ENCODE measurements around the gene TMEM239.
"Not testable (repeated sequence)": the region's sequence is repeated elsewhere in the genome, so short reads cannot be mapped to it uniquely, and the experiment has no call there.

Gene TMEM239

DNA sequence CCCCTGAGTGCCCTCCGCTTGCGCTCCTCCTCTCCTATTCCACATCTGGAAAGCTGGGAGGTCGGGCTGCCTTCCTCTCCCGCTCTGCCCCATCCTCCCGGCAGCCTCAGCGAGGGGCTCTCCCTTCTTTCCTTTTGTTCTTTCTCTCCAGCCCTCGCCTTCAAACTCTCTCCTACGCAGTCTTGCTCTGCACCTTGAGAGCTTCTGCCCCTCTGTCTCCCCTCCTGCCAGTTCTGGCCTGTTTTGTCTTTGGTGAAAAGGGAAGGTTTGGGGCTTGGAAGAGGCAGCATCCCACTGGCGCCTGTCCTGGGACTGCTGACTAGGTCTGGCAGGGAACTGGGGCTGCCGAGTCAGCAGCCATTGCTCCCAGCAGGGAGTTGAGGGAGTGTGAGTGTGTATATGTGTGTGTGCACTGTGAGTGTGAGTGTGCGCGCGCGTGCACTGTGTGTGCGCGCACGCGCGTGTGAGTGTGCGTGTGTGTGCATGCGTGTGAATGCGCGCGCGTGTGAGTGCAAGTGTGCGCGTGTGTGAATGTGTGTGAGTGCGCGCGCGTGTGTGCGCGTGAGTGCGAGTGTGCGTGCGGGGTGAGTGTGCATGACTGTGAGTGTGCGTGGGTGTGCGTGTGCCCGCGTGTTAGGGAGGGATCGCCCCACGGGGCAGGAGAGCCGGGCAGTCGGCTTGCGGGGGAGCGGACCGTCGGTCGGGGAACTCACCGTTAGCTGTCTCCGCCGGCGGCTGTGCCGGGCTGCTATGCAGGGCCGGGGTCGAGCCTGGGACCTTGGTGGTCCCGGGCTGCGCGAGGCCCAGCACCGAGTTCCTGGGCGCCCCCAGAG lies 16.3 kb upstream of the TMEM239 start:
- no peak for FAIRE-seq

DNA sequence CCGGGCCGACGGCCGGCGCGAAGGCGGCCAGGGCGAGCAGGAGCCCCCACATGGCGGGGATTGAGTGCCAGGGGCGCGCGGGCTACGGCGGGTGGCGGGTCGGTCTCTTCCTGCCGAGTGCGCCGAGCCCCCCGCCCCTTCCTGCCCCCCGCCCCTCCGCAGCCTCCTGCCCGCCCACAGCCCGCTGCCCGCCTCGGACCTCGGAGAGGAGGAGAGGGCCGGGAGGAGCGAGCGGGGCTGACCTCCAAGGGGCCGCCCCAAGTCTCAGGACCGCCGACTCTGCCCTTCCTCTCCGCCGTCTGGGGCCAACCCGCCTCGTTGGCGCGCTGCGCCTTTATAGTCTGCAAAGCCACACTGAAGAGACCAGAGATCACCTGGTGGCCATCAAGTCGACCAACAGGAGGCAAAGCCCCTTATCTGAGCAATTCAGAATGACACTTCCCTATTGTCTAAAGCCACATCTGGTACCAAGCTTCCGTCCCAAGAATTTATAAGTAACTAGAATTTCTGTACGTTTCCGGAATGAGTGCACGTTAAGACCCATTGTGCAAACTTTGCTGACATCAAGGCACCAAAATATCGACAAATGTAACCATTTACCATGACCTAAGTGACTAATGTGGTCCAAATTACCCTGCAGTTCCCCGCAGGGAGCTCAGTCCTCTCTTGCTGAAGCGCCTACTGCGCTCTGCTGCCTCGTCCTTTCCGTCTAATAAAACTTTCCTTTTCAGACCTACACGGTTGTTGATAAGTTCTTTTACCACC lies 15.5 kb upstream of the TMEM239 start, which contains the start of gene CPXM1:
Gene CPXM1 (minus strand): TSS at position 107 of the 765 bp plus-strand sequence. CDS start 55 bp downstream, at position 52.
- FAIRE-seq, result no peak

DNA sequence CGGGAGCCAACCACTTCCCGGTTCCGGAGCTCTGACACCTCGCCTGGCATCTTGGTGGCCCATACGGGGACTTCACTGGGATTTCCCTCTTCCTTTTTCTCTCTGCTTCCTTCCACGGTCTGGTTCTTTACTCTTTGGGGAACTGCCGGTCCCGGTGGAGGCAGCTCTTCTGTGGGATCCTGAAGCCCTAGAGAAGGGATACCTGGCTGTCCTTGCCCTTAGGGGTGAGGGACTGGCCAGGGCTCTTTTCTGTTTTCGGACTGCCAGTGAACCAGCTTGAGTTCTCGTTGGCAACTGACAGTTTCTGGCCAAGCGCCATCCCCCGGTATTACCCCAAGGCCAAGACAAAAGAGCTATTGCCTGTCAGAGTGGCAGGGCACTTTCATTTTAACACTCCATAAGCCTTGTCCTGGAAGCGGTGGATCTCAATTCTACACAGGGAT lies 14.9 kb upstream of the TMEM239 start:
- FAIRE-seq, result no peak

DNA sequence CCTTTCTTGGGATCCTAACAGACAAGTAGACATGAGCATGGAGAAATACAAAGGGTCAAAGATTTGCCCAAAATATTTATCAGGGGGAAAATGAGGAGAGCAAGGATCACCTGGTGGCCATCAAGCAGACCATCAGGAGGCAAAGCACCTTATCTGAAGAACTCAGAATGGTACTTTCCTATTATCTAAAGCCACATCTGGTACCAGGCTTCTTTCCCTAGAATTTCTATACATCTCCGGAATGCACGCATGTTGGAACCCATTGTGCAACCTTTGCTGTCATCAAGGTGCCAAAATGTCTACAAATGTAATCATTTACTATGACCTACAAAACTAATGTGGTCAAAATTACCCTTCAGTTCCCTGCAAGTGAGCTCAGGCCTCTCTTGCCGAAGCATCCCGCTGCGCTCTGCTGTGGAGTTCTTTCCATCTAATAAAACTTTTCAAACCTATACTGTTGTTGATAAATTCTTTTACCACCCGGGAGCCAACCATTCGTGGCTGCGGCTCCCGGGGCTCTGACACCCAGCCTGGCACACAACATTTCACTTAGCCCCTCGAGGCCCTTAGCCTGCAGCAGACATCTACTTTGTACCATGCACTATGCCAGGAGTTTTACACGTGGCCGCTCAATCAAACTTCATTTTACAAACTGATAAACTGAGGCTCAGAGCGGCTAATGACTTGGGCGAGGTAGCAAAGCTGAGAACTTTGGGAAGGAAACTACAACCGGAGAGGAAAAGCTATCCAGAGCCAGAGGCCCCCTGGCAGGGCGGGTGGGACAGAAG lies 11.9 kb upstream of the TMEM239 start:
- FAIRE-seq, result no peak

DNA sequence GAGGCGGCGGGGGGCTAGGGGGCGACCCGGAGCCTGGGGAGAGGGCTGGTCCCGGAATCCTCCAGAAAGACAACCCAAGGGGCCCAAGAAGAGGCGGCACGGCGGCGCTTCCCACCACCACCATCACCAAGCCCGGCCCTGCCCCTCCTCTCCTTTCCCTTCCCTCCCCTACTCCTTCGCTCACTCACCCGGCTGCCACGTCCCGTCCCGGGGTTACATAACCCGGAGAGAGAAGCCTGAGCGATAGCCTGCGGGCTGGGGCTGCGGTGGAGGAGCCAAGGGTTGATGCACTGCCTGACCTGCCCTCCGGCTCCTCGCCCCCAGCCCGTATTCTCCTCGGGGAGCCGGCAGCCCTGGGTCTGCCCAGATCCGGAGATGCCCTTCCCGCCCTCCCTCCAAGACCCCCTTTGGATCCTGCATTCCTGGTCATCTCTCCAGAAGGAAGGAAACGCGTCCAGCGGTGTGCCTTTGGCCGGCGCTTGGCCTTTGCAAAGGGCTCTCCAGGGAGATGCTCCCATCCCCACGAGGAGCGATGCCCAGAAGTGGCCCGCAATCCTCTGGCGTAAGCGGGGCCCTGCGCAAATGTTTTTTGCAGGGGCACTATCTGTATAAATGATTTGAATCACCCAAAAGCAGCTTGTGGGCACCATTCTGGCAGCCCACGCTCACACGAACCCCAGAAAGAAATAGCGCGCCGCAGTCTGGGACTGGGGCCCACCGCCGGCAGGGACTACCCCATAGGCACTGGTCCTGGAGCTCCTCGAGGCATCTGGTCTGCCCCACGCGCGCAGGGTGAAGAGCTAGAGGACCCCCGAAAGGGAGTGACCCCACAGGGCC lies 11.1 kb upstream of the TMEM239 start:
- FAIRE-seq, result no peak

DNA sequence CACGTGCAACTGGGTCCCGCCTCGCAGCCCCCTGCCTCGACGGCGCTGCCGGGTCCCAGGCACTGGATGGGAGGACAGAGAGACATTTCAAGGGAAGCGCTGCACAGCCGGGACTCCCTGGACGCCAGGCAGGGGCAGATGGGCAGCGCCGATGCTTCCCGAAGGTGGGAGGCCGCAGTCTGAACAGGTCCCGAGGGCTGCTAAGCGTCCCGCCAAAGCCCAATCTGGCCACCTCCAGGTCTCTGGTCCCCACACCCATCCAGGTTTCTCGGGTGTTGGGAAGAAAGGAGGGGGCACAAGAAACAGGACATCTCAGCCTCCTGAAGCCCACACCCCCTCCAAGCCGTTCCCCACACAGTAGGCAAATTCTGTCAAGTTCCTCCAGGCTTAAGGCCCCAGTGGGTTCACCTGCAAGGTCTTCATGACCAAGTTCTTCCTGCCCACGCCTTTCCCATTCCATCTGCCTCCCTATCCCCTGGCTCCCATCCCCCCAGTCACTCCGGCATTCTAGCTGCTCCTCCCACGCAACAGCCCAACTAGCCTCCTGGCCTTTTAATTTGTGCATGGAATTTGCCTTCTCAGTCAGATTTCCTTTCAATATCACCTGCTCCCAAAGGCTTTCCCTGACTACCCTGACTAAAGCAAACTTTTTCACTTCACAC lies 10.3 kb upstream of the TMEM239 start:
- no peak for FAIRE-seq

DNA sequence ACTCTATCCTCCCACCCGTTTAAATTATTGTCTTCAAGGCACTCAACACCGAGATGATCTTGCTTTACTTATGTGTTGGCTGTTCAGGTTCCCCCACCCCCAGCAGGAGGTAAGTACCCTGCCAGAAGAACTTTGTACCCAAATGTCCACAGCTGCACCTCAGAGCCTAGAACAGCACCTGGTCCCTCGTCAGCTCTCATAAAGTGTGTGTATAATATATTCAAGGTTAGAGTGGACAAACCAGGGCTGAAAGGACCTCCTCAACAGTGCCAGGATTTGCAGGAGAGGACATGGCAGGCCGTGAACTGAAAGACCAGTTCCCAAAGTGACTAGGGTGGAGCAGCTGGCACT lies 9.8 kb upstream of the TMEM239 start:
- FAIRE-seq, result no peak

DNA sequence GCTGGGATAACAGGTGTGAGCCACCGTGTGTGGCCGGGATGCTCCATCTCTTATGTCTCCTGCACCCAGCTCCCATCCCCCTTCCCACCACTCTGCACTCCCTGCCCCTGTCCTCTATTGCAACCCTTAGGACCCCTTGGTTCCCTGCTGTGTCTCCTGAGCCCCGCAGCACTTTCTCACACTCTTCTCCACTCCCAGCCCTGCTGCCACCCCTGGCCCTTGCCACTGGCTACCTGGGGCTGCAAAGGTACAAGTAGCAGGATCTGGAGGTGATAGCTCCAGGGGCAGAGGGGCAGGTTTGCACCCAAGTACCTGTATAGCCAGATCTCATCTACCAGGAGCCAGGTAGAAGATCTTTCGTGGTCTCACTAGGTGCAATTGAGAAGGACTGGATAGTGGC lies 9.1 kb upstream of the TMEM239 start:
- no peak for FAIRE-seq

DNA sequence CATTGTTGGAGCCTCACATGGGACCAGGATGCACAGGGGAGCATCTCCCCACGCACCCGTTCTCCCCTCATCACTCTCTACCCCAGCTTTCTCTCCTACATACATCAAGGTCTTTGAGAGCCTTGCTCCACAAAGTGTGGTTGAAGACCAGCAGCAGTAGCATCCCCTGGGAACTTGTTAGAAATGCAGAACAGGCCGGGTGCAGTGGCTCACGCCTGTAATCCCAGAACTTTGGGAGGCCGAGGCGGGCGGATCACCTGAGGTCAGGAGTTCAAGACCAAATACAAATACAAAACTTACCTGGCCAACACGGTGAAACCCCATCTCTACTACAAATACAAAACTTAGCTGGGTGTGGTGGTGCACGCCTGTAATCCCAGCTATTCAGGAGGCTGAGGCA lies 8.2 kb upstream of the TMEM239 start:
- FAIRE-seq, result not testable (repeated sequence)

DNA sequence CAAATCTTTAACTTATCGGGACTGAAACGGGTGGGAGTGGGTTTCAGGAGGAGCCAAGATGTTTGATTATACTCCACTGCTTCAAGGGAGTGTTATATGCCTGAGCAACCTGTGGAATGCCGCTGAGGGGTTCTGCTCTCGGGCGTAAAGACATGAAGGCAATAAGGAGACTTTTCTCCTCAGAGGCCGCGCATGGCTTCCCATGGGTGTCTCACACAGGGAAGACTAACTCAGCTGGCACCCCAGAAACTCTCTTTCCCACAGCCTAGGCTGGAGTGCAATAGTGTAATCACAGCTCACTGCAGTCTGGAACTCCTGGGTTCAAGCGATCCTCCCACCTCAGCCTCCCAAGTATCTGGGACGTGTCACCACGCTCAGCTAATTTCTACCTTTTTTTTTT lies 6.5 kb upstream of the TMEM239 start:
- no peak for FAIRE-seq

DNA sequence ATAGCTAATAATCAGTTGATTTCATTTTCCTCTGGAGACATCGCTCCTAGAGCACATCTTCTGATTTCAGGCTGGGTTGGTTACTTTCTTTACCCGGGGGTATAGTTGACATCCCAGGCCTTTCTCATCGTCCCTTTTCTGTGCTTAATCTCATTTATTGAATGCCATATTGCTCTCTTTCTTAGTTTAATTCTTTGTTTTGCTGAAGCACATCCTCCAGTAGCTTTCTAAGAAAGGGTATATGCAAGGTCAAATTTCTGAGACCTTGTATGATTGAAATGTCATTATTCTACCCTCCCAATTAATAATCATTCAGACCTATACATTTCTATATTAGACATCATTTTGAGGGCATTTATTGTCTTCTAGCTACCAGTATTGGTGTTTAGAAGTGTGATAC lies 4.0 kb upstream of the TMEM239 start:
- no peak for FAIRE-seq

DNA sequence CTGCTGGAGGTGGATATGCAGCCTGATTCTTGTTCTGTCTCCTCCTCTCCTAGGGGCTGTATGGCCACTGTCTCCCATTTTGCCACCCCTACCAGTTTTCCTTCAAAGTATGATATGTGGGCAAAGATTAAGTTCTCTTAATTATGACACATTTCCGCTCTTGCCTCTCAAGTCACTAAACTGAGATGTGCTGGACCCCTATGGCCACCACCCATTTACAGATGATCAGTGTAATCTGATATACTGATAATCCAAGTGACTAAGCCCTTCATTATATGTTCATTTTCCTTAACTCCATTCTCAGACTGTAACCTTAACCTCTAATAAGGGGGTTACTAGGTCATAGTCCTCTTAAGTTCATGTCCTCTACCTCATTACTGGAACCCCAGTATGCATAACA lies 2.1 kb upstream of the TMEM239 start:
- no peak for FAIRE-seq

DNA sequence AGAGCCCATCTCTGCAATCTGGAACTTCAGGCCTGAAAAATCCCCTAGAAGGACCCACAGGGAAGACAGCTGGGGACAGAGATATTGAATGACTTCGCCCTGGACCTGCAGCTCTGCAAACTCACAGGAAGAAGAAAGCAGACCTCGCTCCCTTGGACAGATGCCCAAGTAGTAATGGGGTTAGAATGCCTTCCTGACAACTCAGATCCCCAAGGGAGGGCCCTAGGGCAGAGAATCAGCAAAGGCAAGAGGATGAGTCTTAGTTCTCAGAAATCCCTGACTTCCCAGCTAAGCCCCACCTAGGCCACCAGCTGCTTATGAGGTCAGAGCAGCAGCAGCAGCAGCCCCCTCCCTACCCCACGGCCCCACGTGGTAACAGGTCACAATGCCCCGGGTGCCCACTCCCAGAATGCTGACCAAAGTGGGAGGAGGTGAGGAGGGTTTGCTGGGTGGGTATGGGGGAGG lies 1.5 kb upstream of the TMEM239 start, which contains the start of gene C20orf141:
Gene C20orf141 (plus strand): TSS at position 401 of the 465 bp plus-strand sequence. CDS start 198 bp downstream, outside the sequence.
- no peak for FAIRE-seq

DNA sequence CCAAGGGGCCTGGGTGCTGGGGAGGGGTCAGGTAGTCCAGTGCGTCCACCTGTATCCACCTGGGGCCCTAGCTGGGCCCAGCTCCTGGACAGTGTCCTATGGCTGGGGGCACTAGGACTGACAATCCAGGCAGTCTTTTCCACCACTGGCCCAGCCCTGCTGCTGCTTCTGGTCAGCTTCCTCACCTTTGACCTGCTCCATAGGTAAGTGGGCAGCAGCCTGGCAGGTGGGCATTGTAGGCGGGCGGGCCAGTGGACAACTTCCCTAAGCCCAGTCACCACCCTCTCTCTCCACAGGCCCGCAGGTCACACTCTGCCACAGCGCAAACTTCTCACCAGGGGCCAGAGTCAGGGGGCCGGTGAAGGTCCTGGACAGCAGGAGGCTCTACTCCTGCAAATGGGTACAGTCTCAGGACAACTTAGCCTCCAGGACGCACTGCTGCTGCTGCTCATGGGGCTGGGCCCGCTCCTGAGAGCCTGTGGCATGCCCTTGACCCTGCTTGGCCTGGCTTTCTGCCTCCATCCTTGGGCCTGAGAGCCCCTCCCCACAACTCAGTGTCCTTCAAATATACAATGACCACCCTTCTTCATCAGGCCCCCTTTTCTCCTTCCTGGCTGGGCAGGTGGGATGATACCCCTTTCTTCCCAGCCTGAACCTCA lies 793 bp upstream of the TMEM239 start:
- FAIRE-seq, result no peak

DNA sequence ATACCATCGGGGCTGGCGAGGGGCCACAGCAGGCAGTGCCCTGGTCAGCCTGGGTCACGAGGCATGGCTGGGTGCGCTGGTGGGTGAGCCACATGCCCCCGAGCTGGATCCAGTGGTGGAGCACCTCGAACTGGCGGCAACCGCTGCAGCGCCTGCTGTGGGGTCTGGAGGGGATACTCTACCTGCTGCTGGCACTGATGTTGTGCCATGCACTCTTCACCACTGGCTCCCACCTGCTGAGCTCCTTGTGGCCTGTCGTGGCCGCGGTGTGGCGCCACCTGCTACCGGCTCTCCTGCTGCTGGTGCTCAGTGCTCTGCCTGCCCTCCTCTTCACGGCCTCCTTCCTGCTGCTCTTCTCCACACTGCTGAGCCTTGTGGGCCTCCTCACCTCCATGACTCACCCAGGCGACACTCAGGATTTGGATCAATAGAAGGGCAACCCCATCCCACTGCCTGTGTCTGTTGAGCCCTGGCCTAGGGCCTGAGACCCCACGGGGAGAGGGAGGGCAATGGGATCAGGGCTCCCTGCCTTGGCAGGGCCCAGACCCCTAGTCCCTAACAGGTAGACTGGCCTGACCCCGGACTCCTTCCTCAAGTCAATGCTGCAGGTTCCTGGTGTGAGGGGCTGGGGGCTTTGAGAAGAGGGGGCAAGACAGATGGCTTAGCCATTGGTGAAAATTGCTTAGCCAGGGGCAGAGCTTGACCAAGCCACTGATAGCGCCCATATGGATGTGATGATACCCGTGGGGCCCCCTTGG lies 598 bp downstream of the TMEM239 start:
- FAIRE-seq, result no peak

DNA sequence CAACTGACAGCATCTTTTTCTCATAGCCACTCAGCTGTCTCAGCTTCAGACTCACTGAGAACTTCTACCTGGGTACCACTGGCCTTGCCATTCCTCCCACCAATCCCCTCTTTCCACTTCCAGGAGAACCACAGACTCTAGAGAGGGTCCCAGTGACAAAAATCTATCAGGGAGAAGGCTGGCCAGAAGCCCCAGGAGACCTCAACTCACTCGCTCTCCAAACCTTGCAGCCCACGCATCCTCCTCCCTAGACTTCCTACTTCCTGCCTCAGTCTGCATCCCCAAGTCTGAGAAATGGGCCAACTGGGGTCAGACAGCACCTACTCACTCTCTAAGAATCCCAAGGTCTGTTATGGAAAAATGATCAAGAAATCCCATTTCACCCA lies 1.2 kb downstream of the TMEM239 start:
- no peak for FAIRE-seq

DNA sequence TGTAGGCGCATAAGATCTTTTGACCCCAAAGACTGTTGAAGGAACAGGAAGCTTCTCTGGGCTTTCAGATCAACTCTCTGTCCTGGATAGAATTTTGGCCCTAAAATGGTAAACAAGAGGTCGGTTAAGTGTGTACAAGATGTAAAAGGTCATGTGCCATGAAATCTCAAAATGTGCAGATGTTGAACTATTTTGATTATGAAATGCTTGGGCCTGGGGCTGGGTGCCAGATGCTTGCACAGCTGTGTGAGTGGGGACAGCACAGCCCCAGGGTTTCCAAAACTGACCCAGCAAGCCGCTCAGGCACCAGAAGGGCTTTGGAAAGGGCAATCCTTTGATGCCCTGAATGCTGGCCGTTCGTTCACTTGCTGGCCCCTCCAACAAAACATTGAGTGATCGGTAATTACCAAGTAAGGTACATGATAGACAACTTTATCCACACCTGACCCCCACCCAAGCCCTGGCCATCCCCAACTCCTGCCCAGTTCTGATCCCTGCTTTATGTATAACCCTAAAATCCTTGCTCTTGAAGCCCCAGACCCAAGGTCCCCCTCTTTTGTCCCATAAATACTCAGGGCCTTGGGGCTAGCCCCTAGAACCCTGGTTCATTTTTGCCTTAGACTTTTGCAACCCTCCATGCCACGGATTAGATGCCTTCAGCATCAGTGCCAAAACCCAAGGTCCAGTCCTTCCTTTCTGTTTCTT lies 1.9 kb downstream of the TMEM239 start:
- FAIRE-seq, result no peak

DNA sequence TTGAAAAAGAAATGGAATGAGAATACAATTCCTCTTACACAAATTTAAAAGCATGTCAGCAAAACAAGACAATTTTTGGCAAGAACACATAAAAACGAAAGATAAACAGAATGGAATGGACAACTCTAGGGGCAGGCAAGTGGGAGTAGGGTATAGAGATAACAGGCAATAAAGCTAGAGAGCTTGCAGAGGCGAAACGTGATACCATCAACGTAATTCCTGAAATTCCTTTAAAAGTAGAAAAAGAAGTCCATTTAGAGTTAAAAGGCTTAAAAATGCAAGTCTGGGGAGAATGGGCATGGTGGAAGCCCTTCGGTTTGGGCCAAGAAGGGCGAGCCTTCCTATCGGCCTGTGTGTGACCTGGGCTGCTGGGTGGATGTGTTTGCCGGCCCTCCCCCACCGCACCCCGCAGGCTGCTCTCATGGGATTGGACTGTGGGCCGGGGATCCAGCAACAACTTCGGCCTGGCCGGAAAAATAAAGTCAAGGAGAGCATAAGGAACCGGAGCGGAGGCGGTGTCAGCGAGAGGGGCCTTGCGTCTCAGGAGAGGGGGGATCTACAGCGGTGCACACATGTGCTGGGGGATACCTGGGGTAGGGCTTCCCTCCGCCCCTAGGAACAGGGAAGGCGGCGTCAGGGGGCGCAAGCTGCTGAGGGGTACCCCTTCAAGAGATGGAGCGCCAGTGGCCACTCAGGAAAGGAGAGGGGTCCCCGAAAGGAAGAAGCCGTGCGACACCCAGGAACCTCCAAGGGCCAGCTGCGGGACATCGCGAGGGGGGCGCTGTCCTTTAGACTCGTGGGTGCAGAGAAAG lies 4.1 kb downstream of the TMEM239 start:
- FAIRE-seq, result no peak

Measured in A204.1 (cell line).